Ascending aorta (tissue), 2 donors: ENCODE measurements around the gene SYPL1. TPM values are rescaled to one million over a fixed set of nuclear protein-coding genes. Genes with fewer than 3 reads are reported as not detected.

ENCODE experiments used
- DNase-seq, 2 donors: peaks; one replicate each; pipeline ENCODE4 v3.0.0-alpha.2; 2019; ENCODE audit warnings: low spot score in 2 of 2
- H3K27ac ChIP-seq, 2 donors: fragments of 200-600 bp; sonication (generic); one replicate each; pipeline ENCODE4 v1.5.1; 2016 to 2017; ENCODE audit warnings: mild to moderate bottlenecking in 1 of 2
- H3K27me3 ChIP-seq: fragments of 200-600 bp; sonication (generic); one replicate; pipeline ENCODE4 v1.5.1; 2017
- H3K36me3 ChIP-seq, 2 donors: fragments of 200-600 bp; sonication (generic); one replicate each; pipeline ENCODE4 v1.5.1; 2016
- H3K4me1 ChIP-seq, 2 donors: fragments of 200-600 bp; sonication (generic); one replicate each; pipeline ENCODE4 v1.5.1; 2016 to 2017; ENCODE audit warnings: mild to moderate bottlenecking in 1 of 2
- H3K4me3 ChIP-seq, 2 donors: fragments of 200-600 bp; sonication (generic); one replicate each; pipeline ENCODE4 v1.5.1; 2016 to 2017; ENCODE audit warnings: mild to moderate bottlenecking in 1 of 2
- H3K9me3 ChIP-seq, 2 donors: fragments of 200-600 bp; sonication (generic); one replicate each; pipeline ENCODE4 v1.5.1; 2016
- intact Hi-C: fragments of 100-400 bp; cut with DNase I; formaldehyde crosslinking; loops from one replicate; pipeline ENCODE4 v1.15.1; 2023
- total RNA-seq: library from RNA; depleted of rRNA; stranded (reverse); fragments of >200 nt; gene quantifications from one replicate; pipeline ENCODE4 v1.1.0, GENCODE V29; 2016
- TF ChIP-seq, protein P1 (sequence below), 3 experiments: fragments of 200-600 bp in 2 of 3; fragments of 450-650 bp in 1 of 3; sonication (generic) in 2 of 3; IDR thresholded peaks; one replicate each; pipeline ENCODE4 v1.5.1; 2016 to 2019; ENCODE audit warnings: antibody characterized with exemption in 3 of 3, mild to moderate bottlenecking in 1 of 3, moderate library complexity in 1 of 3

Gene SYPL1
- total RNA-seq, 1 donor from 2014 or later: 17.5 TPM

DNA sequence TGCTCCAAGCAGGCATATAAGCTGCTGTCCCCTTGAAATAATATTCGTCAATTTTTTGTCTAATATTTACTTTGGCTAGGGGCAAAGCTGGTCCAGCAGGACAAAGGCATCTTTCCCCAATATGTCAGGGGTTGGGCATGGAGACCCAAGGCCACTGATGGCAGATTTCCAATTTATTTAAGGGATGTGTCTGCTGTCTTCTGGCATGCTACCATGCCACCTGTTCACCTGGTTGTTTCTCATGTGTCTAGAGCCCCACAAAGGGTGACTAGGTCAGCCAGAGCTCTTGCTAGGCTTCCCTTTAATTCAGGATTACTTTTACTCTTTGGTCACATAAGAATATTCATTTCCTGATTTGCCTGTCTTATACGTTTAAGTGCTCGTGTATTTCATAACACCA lies 22.1 kb upstream of the SYPL1 start:
- H3K27ac ChIP-seq: no peak overlapping the region
- peaks cover 0 to under 1% of the 10 kb centered on the region in 2 donors for H3K4me1 ChIP-seq
- no peaks in the 10 kb centered on the region for H3K27me3 ChIP-seq
- no peaks in the 10 kb centered on the region for H3K9me3 ChIP-seq
- intact Hi-C loops: no loop called here
- TF ChIP-seq, protein P1, sequence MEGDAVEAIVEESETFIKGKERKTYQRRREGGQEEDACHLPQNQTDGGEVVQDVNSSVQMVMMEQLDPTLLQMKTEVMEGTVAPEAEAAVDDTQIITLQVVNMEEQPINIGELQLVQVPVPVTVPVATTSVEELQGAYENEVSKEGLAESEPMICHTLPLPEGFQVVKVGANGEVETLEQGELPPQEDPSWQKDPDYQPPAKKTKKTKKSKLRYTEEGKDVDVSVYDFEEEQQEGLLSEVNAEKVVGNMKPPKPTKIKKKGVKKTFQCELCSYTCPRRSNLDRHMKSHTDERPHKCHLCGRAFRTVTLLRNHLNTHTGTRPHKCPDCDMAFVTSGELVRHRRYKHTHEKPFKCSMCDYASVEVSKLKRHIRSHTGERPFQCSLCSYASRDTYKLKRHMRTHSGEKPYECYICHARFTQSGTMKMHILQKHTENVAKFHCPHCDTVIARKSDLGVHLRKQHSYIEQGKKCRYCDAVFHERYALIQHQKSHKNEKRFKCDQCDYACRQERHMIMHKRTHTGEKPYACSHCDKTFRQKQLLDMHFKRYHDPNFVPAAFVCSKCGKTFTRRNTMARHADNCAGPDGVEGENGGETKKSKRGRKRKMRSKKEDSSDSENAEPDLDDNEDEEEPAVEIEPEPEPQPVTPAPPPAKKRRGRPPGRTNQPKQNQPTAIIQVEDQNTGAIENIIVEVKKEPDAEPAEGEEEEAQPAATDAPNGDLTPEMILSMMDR (IDR thresholded peaks at IDR 0.05): no peak
- H3K4me3 ChIP-seq: no peak overlapping the region
- DNase-seq: no peak
- no peaks in the 10 kb centered on the region for H3K36me3 ChIP-seq

DNA sequence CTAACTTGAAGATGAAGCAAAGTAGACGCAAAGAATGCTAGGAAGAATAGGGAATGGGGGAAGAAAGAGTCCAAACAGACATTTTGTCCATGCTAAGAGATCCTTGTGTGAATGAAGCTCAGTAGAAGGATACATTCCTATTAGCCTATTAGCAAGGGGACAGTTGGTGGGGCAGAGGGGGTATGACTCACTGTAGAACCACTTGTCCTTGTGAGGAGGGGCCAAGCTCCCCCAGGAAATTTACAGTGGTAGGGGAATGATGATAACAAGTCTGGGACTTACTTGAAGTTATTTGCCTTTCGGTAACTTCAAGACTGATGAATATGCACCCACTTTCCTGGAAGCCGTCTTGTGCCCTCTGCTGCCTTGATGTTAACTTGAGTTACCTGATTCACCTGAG lies 17.2 kb upstream of the SYPL1 start:
- no peak for DNase-seq
- H3K27me3 ChIP-seq: no peaks in the 10 kb centered on the region
- H3K36me3 ChIP-seq: no peaks in the 10 kb centered on the region
- H3K27ac ChIP-seq: no peak overlapping the region
- intact Hi-C loops: no loop called here
- H3K4me1 ChIP-seq: no peaks in the 10 kb centered on the region
- TF ChIP-seq, protein P1 (IDR thresholded peaks at IDR 0.05): no peak
- H3K4me3 ChIP-seq: no peak overlapping the region
- H3K9me3 ChIP-seq: no peaks in the 10 kb centered on the region

DNA sequence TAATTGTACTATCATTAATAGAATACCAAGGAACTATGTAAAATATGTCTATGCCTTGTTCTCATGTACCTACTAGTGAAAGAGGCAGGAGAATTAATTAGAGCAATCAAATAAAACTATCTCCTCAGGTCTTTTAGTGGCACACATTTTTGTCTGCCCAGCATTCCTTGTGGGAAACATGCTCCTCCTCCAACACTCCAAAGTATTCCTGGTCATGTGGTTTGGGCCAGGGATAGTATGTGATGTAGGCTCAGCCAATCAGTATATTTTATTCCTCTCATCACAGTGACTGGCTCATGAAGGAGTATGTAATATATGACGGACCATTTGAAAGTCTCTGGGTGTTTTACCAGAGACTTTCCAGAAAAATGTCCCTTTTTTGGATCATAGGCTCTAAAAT lies 16.7 kb upstream of the SYPL1 start:
- no peaks in the 10 kb centered on the region for H3K27me3 ChIP-seq
- DNase-seq: no peak
- intact Hi-C loops: no loop called here

DNA sequence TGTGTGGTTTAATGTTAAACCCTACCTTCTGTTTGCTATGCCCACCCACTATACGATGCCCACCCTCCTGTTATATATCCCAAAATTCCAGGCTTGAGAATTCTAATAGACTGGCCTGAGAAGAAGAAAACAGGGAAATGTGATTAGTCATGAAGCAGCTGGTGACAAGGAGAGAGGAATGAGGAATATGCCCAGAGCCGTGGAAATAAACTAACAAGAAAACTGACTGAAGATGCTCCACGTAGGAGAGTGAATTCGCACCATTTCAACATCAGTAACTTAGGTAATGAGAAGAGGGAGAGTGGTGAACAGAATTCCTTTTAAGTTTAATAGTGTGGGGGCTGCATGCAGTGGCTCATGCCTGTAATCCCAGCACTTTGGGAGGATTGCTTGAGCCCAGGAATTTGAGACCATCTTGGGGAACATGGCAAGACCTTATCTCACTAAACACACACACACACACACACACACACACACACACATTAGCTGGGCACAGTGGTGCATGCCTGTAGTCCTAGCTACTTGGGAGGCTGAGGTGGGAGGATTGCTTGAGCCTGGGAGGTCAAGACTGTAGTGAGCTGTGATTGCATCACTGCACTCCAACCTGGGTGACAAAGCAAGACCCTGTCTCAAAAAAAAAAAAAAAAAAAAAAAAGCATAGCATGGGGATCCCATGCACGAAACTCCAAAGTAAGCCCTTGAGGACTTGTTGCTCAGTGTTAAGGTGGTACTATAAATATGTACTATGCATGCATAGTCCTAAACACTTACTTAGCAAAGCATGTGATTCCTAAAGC lies 16.1 kb upstream of the SYPL1 start:
- no peaks in the 10 kb centered on the region for H3K27me3 ChIP-seq
- H3K27ac ChIP-seq: no peak overlapping the region
- no peak for DNase-seq
- no peaks in the 10 kb centered on the region for H3K36me3 ChIP-seq
- TF ChIP-seq, protein P1 (IDR thresholded peaks at IDR 0.05): no peak
- intact Hi-C loops: no loop called here
- no peaks in the 10 kb centered on the region for H3K4me1 ChIP-seq
- H3K9me3 ChIP-seq: no peaks in the 10 kb centered on the region
- H3K4me3 ChIP-seq: no peak overlapping the region

More for the DNA sequence above, 16.7 kb upstream of the SYPL1 start:
- Histone ChIP-seq H3K4me3 (no peak overlapping the region), H3K27ac (no peak overlapping the region), H3K9me3 (no peaks in the 10 kb centered on the region), H3K36me3 (no peaks in the 10 kb centered on the region), H3K4me1 (no peaks in the 10 kb centered on the region)
- TF ChIP-seq, protein P1 (IDR thresholded peaks at IDR 0.05): no peak

DNA sequence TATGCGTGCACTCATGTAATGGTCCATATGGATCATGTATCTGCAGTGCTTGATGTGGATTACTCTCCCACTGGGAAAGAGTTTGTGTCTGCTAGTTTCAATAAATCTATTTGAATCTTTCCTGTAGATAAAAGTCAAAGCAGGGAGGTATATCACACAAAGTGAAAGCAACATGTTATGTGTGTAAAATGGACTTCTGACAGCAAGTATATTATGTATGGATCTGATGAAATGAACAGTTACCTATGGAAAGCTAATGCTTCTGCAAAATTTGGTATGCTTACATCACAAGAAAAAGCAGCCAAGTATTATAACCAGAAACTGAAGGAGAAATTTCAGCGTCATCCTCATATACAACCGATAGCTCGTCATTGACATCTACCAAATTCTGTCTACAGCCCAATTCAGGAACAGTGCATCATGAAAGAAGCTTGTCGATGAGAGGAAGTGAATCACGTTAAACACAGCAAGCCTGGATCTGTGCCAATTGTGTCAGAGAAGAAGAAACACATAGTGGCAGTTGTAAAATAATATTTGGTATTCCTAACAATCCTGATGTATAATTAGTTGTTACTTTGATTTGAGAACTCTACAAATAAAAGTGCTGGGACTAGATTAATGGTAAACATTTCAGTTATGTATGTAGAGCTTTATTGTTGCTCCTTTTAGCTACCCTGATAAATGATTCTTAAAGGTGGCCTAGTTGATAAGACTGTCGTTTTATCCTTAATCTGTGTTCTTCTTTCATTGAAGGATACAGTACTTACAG lies 14.2 kb upstream of the SYPL1 start:
- Histone ChIP-seq H3K36me3 (no peaks in the 10 kb centered on the region), H3K4me1 (no peaks in the 10 kb centered on the region), H3K4me3 (no peak overlapping the region), H3K27me3 (no peaks in the 10 kb centered on the region), H3K9me3 (no peaks in the 10 kb centered on the region), H3K27ac (no peak overlapping the region)
- no peak for DNase-seq
- TF ChIP-seq, protein P1 (IDR thresholded peaks at IDR 0.05): no peak
- intact Hi-C loops: no loop called here
